Esophagus squamous epithelium (tissue), 5 donors: ENCODE data around the gene C19orf25. TPM values are rescaled to one million over a fixed set of nuclear protein-coding genes. Genes with fewer than 3 reads are reported as not detected.
A peak's percentile ranks its signal among the peaks of the same experiment; 100 is the strongest.

ENCODE experiments used
- DNase-seq: peaks from one replicate; lab custom pipeline; 2025; lab: John Stamatoyannopoulos, UW
- H3K27ac ChIP-seq, 4 donors: fragments of 200-600 bp; sonication (generic); one replicate each; pipeline ENCODE4 v1.5.1; 2016 to 2019; ENCODE audit warnings: mild to moderate bottlenecking in 1 of 4
- H3K27me3 ChIP-seq, 4 donors: fragments of 200-600 bp; sonication (generic); 1 replicate in 3 of 4; 2 replicates in 1 of 4; pipeline versions ENCODE4 v1.5.1 to v1.6.0; 2017 to 2021; ENCODE audit warnings: antibody characterized with exemption in 1 of 4
- H3K36me3 ChIP-seq, 3 donors: fragments of 200-600 bp; sonication (generic); one replicate each; pipeline ENCODE4 v1.5.1; 2016 to 2019
- H3K4me1 ChIP-seq, 3 donors: fragments of 200-600 bp; sonication (generic); one replicate each; pipeline ENCODE4 v1.5.1; 2017 to 2019
- H3K4me3 ChIP-seq, 4 donors: fragments of 200-600 bp; sonication (generic); 1 replicate in 3 of 4; 2 replicates in 1 of 4; pipeline ENCODE4 v1.5.1; 2016 to 2019; ENCODE audit warnings: mild to moderate bottlenecking in 2 of 4, moderate library complexity in 1 of 4
- H3K9me3 ChIP-seq, 3 donors: fragments of 200-600 bp; sonication (generic); one replicate each; pipeline ENCODE4 v1.5.1; 2016 to 2019
- CTCF ChIP-seq, 6 experiments: fragments of 450-650 bp in 4 of 6; fragments of 200-600 bp in 2 of 6; sonication (generic) in 2 of 6; IDR thresholded peaks; one replicate each; pipeline ENCODE4 v1.5.1; 2016 to 2019; ENCODE audit warnings: antibody characterized with exemption in 6 of 6, mild to moderate bottlenecking in 4 of 6, moderate library complexity in 4 of 6
- POLR2A ChIP-seq, 4 donors: fragments of 450-650 bp; IDR thresholded peaks; one replicate each; pipeline ENCODE4 v1.6.1; 2017; ENCODE audit warnings: antibody characterized with exemption in 4 of 4, mild to moderate bottlenecking in 4 of 4, moderate library complexity in 3 of 4
- WGBS, 2 donors: methylation state at CpG; one replicate each; pipeline ENCODE4 v1.1.5; 2018; 5-methylcytosine and 5-hydroxymethylcytosine counted together
- intact Hi-C: fragments of 100-400 bp; cut with DNase I; formaldehyde crosslinking; loops from one replicate; pipeline ENCODE4 v1.15.0; 2022
- total RNA-seq, 4 donors: library from RNA; depleted of rRNA; stranded (reverse); fragments of >200 nt; gene quantifications; one replicate each; pipeline ENCODE4 v1.1.0, GENCODE V29; 2016
- donor health status: DM: yes; HTN: yes; CAD: no.

C19orf25 gene
- total RNA-seq, 4 donors from 2014 or later = 17.8 to 24.5 (median 23.0) TPM

- peaks cover 0 to 3% (median 0%) of the 10 kb centered on the region in 3 donors for H3K36me3 ChIP-seq
- no CpG with 5 or more reads among the region's 117 CpGs for WGBS, 2 donors
- intact Hi-C loops = no loop called here
- peaks cover 33 to 100% (median 45%) of the 10 kb centered on the region in 4 donors for H3K27me3 ChIP-seq
- no peaks in the 10 kb centered on the region for H3K9me3 ChIP-seq
- peak overlapping the region; percentile 24 to 63 (median 36) for H3K4me3 ChIP-seq
- TF ChIP-seq CTCF (IDR thresholded peaks at IDR 0.05) (no peak), POLR2A (IDR thresholded peaks at IDR 0.05) (no peak)
- DNase-seq = no peak
- no peak overlapping the region for H3K27ac ChIP-seq
- peaks cover 52 to 83% (median 61%) of the 10 kb centered on the region in 3 donors for H3K4me1 ChIP-seq
These were observed 9.6 kb downstream of the C19orf25 start for GRCh38 chr19:1469255-1470054.

DNA sequence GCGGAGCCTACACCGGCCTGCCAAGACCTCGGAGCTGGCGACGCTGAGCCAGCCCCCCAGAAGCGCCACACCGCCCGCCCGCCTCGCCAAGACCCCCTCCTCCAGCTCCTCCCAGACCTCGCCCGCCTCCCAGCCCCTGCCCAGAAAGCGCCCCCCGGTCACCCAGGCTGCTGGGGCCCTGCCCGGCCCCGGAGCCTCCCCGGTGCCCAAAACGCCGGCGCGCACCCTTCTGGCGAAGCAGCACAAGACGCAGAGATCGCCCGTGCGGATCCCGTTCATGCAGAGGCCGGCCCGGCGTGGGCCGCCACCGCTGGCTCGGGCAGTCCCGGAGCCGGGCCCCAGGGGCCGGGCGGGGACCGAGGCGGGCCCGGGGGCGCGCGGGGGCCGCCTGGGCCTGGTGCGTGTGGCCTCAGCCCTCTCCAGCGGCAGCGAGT lies 10.2 kb downstream of the C19orf25 start:
- WGBS, 2 donors = no CpG with 5 or more reads among the region's 47 CpGs
- H3K36me3 ChIP-seq = no peaks in the 10 kb centered on the region
- TF ChIP-seq POLR2A (IDR thresholded peaks at IDR 0.05) = no peak
- no peak for TF ChIP-seq CTCF (IDR thresholded peaks at IDR 0.05)
- intact Hi-C loops = no loop called here
- H3K27ac ChIP-seq = no peak overlapping the region
- DNase-seq = no peak
- H3K4me3 ChIP-seq = peak overlapping the region; percentile 10 to 63 (median 36)
- H3K27me3 ChIP-seq = peaks cover 33 to 100% (median 45%) of the 10 kb centered on the region in 4 donors
- H3K9me3 ChIP-seq = no peaks in the 10 kb centered on the region
- peaks cover 52 to 83% (median 61%) of the 10 kb centered on the region in 3 donors for H3K4me1 ChIP-seq

DNA sequence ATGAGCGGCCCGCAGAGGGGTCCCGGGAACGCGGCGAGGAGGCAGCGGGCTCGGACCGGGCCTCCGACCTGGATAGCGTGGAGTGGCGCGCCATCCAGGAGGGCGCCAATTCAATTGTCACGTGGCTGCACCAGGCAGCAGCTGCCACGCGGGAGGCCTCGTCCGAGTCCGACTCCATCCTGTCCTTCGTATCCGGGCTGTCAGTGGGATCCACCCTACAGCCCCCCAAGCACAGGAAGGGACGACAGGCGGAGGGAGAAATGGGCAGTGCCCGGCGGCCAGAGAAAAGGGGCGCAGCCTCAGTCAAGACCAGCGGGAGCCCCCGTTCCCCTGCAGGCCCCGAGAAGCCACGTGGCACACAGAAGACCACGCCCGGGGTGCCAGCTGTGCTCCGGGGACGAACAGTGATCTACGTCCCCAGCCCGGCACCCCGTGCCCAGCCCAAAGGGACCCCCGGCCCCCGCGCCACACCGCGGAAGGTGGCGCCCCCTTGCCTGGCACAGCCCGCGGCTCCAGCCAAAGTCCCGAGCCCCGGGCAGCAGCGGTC lies 10.7 kb downstream of the C19orf25 start:
- Histone ChIP-seq H3K4me3 (peak overlapping the region in 3 of 4 donors; percentile 25 to 63 (median 47)), H3K36me3 (no peaks in the 10 kb centered on the region), H3K9me3 (no peaks in the 10 kb centered on the region), H3K27ac (no peak overlapping the region), H3K27me3 (peaks cover 33 to 97% (median 45%) of the 10 kb centered on the region in 4 donors), H3K4me1 (peaks cover 52 to 83% (median 61%) of the 10 kb centered on the region in 3 donors)
- intact Hi-C loops = no loop called here
- DNase-seq = no peak
- 4% methylated on average over 15 of the region's 49 CpGs; no CpG with 5 or more reads in 1 of the 2 donors for WGBS, 2 donors
- TF ChIP-seq POLR2A (IDR thresholded peaks at IDR 0.05) (no peak), CTCF (IDR thresholded peaks at IDR 0.05) (no peak)

DNA sequence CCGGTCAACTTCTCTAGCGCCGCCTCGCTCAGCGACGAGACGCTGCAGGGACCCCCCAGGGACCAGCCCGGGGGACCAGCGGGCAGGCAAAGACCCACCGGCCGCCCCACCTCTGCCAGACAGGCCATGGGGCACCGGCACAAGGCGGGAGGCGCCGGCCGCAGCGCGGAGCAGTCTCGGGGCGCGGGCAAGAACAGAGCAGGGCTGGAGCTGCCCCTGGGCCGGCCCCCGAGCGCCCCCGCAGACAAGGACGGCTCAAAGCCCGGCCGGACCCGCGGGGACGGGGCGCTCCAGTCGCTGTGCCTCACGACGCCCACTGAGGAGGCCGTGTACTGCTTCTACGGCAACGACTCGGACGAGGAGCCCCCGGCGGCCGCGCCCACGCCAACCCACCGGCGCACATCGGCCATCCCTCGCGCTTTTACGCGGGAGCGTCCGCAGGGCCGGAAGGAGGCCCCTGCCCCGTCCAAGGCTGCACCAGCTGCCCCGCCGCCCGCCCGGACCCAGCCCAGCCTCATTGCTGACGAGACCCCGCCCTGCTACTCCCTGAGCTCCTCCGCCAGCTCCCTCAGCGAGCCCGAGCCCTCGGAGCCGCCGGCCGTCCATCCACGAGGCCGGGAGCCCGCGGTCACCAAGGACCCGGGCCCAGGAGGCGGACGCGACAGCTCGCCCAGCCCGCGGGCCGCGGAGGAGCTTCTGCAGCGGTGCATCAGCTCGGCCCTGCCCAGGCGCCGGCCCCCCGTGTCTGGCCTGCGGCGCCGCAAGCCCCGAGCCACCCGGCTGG lies 11.3 kb downstream of the C19orf25 start:
- H3K4me3 ChIP-seq = peak overlapping the region in 2 of 4 donors; percentile 47 to 63
- no peaks in the 10 kb centered on the region for H3K36me3 ChIP-seq
- H3K9me3 ChIP-seq = no peaks in the 10 kb centered on the region
- intact Hi-C loops = no loop called here
- no peak for DNase-seq
- WGBS, 2 donors = 3% methylated on average over 6 of the region's 92 CpGs; no CpG with 5 or more reads in 1 of the 2 donors
- TF ChIP-seq CTCF (IDR thresholded peaks at IDR 0.05) (no peak), POLR2A (IDR thresholded peaks at IDR 0.05) (no peak)
- H3K4me1 ChIP-seq = peaks cover 52 to 78% (median 61%) of the 10 kb centered on the region in 3 donors
- peaks cover 33 to 90% (median 41%) of the 10 kb centered on the region in 4 donors for H3K27me3 ChIP-seq
- no peak overlapping the region for H3K27ac ChIP-seq
